ENCODE data around the gene CCDC47.

CCDC47 gene

DNA sequence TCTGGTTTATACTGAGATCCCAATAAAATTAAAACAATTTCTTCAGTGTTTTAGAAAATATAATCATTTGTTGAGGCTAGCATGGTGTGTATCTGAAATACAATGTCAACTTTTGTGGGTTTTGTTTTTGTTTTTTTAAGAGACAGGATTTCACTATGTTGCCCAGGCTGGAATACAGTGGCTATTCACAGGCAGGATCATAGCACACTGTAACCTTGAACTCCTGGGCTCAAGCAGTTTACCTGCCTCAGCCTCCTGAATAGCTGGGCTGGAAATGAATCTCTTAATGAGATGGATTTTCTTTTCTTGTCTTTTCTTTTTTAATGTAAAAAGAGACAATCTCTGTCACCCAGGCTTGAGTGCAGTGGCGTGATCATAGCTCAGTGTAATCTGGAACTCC lies 12.7 kb upstream of the CCDC47 start:
- in situ Hi-C loops (cut with MboI; ENCODE audit: low pct_unique_long_range_greater_than_20kb, low sequenced_read_pairs, unreplicated experiment), result no loop called here
- no peak for DNase-seq (ENCODE audit: low spot score)
- TF ChIP-seq, protein P1, sequence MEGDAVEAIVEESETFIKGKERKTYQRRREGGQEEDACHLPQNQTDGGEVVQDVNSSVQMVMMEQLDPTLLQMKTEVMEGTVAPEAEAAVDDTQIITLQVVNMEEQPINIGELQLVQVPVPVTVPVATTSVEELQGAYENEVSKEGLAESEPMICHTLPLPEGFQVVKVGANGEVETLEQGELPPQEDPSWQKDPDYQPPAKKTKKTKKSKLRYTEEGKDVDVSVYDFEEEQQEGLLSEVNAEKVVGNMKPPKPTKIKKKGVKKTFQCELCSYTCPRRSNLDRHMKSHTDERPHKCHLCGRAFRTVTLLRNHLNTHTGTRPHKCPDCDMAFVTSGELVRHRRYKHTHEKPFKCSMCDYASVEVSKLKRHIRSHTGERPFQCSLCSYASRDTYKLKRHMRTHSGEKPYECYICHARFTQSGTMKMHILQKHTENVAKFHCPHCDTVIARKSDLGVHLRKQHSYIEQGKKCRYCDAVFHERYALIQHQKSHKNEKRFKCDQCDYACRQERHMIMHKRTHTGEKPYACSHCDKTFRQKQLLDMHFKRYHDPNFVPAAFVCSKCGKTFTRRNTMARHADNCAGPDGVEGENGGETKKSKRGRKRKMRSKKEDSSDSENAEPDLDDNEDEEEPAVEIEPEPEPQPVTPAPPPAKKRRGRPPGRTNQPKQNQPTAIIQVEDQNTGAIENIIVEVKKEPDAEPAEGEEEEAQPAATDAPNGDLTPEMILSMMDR (IDR thresholded peaks at IDR 0.05; ENCODE audit: extremely low read depth, insufficient read depth, missing control alignments), result no peak

DNA sequence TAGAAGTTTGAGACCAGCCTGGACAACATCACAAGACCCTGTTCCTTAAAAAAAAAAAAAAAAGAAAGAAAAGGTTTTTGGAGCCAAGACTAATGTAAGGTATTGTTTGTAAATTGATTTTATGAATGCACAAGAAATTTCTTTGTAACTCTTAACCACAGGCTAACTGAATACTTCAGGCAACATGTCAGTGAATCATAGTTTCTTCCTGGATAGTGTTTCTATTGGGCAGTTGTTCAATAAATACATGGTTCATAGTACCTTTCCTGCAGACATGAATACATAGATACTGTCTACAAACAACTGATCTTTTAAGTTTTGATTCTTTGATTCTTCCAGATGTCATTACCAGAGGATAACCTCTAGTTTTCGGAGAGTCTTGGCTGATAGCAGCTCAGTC lies 12.2 kb upstream of the CCDC47 start:
- DNase-seq (ENCODE audit: low spot score), result no peak
- in situ Hi-C loops (cut with MboI; ENCODE audit: low pct_unique_long_range_greater_than_20kb, low sequenced_read_pairs, unreplicated experiment), result no loop called here
- TF ChIP-seq, protein P1 (IDR thresholded peaks at IDR 0.05; ENCODE audit: extremely low read depth, insufficient read depth, missing control alignments), result no peak

DNA sequence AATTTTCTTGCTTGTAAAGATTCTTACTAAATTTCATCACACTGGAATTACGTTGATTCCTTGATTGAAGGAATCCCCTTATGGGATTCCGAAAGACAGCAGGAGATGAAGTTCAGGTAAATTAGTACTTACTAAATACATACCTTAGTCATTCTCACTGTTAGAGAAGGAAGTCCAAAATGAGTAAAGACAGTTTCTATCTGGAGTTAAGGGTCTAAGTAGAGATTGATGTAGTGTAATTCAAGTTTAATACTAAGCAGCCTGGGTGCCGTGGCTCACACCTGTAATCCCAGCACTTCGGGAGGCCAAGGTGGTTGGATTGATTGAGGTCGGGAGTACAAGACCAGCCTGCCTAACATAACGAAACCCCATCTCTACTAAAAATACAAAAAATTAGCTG lies 10.1 kb upstream of the CCDC47 start:
- no peak for DNase-seq (ENCODE audit: low spot score)
- in situ Hi-C loops (cut with MboI; ENCODE audit: low pct_unique_long_range_greater_than_20kb, low sequenced_read_pairs, unreplicated experiment), result no loop called here
- TF ChIP-seq, protein P1 (IDR thresholded peaks at IDR 0.05; ENCODE audit: extremely low read depth, insufficient read depth, missing control alignments), result no peak

DNA sequence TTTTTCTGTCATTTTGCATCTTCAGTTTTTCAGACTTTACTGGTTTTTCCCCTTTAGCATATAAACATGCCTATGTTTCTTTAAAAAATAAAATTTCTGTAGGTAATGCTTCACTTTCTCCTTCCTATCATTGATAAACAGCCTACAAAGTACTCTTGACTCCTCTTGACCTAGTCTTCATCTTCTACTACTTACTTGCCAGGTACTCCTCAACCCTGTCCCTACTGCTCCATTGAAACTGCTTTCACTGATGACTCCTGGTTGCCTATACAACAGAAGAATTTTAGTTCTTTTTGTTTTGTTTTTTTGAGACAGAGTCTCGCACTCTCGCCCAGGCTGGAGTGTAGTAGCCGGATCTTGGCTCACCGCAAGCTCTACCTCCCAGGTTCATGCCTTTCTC lies 7.5 kb upstream of the CCDC47 start:
- DNase-seq (ENCODE audit: low spot score), result no peak
- TF ChIP-seq, protein P1 (IDR thresholded peaks at IDR 0.05; ENCODE audit: extremely low read depth, insufficient read depth, missing control alignments), result no peak
- in situ Hi-C loops (cut with MboI; ENCODE audit: low pct_unique_long_range_greater_than_20kb, low sequenced_read_pairs, unreplicated experiment), result no loop called here

DNA sequence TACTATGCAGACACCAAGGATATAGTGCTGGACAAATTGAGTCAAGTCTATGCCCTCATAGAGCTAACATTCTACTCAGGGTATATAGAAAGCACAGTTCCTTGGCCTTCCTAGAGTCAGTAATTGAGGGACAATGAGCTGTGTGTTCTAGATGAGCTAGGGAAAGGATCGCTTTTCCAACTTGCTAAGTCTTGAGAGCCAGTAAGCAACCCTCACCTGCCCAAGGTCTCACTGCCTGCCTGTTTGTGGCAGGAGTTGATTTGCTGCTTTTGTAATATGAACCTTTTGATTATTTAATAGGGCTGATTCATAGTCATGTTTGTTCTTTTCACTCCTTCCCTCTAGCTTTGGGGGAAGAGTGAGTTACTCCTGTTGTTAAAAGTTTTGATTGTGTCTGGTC lies 7.1 kb upstream of the CCDC47 start:
- DNase-seq (ENCODE audit: low spot score), result no peak
- TF ChIP-seq, protein P1 (IDR thresholded peaks at IDR 0.05; ENCODE audit: extremely low read depth, insufficient read depth, missing control alignments), result no peak
- in situ Hi-C loops (cut with MboI; ENCODE audit: low pct_unique_long_range_greater_than_20kb, low sequenced_read_pairs, unreplicated experiment), result no loop called here

DNA sequence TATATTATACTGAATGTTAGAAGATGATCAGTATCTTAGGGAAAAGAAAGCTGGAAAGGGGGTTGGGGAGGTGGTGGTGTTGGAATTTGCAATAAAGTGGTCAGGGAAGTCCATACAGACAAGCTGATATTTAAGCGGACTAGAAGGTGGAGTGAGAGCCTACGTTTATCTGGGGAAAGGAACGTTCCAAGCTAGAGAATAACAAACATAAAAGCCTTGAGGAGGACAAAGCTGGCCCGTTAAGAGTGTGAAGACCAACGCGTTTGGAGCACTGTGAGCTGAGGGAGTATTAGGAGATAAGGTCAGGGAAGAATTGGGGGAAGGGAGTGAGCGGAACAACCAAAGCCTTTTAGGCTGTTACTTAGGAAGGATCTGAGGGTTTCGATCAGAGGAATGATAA lies 2.0 kb upstream of the CCDC47 start:
- in situ Hi-C loops (cut with MboI; ENCODE audit: low pct_unique_long_range_greater_than_20kb, low sequenced_read_pairs, unreplicated experiment), result no loop called here
- TF ChIP-seq, protein P1 (IDR thresholded peaks at IDR 0.05; ENCODE audit: extremely low read depth, insufficient read depth, missing control alignments), result no peak
- DNase-seq (ENCODE audit: low spot score), result no peak

DNA sequence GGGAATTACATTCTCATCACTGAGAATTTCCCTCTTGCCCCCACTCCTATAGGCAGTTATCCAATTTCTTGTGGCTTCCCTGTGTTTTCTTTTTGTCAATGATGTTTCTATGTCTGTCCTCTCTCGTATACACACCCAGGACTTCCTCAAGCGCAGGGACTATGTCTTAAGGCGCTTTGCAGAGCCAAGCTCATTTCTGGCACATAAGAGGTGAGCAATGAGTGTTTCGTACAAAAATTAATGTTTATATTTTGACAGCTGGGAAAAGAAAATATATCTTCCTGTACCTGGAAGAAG lies 1.5 kb upstream of the CCDC47 start:
- TF ChIP-seq, protein P1 (IDR thresholded peaks at IDR 0.05; ENCODE audit: extremely low read depth, insufficient read depth, missing control alignments), result no peak
- no peak for DNase-seq (ENCODE audit: low spot score)
- in situ Hi-C loops (cut with MboI; ENCODE audit: low pct_unique_long_range_greater_than_20kb, low sequenced_read_pairs, unreplicated experiment), result no loop called here
